ENCODE data around the gene NUBP1. TPM values are rescaled to one million over a fixed set of nuclear protein-coding genes. Genes with fewer than 3 reads are reported as not detected.

NUBP1 gene
- total and polyA plus RNA-seq, 9 of the 15 experiments (the other 6 are each of a cell fraction or from before 2014, with no cell fraction given) = 17.2 to 55.1 (median 35.6) TPM

DNA sequence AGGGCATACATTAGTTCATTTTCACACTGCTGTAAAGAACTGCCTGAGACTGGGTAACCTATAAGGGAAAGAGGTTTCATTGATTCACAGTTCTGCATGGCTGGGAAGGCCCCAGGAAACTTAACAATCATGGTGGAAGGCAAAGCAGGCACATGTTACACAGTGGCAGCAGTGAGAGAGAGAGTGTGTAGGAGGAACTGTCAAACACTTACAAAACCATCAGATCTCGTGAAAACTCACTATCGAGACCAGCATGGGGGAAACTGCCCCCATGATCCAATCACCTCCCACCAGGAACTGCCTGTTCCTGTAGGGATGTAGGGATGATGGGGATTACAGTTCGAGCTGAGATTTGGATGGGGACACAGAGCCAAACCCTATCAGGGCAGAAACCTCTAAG is 17.2 kb downstream of the NUBP1 start:
- intact Hi-C loops (cut with micrococcal nuclease) (no loop called here), in situ Hi-C loops (cut with MboI) (no loop called here)
- H2AFZ ChIP-seq (ENCODE audit: low read depth, low read length) = no peak overlapping the region
- ChIA-PET CTCF (ENCODE audit: low intra/inter-chr PET ratio) (no interaction called here), POLR2A (no interaction called here)
- no peak for DNase-seq (ENCODE audit: extremely low read depth in 1 of 4, low spot score in 3 of 4)
- no peaks in the 10 kb centered on the region for H3K79me2 ChIP-seq (ENCODE audit: control insufficient read depth, insufficient read depth, low read length)
- H4K20me1 ChIP-seq (replicated peaks; ENCODE audit: control insufficient read depth, insufficient read depth, low read length) = no peaks in the 10 kb centered on the region
- no peaks in the 10 kb centered on the region for H3K27me3 ChIP-seq (ENCODE audit: control insufficient read depth in 2 of 2, insufficient read depth in 2 of 2, low read length in 2 of 2)
- no peaks in the 10 kb centered on the region for H3K9me1 ChIP-seq (ENCODE audit: control insufficient read depth, insufficient read depth, low read length)
- H3K36me3 ChIP-seq (ENCODE audit: control insufficient read depth, insufficient read depth, low read length) = peaks cover 89% of the 10 kb centered on the region; the same call in 2 of the 3 replicates
- no peak overlapping the region for H3K27ac ChIP-seq (ENCODE audit: extremely low read depth, low read depth, low read length)
- no peak overlapping the region for H3K4me2 ChIP-seq (ENCODE audit: insufficient read depth, low read length)
- ATAC-seq = no peak
- H3K9ac ChIP-seq (ENCODE audit: insufficient read depth in 1 of 2, low read depth in 2 of 2, low read length in 2 of 2) = no peak overlapping the region
- no peaks in the 10 kb centered on the region for H3K4me1 ChIP-seq (replicated peaks in 1 of 2; ENCODE audit: control insufficient read depth in 2 of 2, insufficient read depth in 2 of 2, low read length in 2 of 2)
- H3K9me3 ChIP-seq (replicated peaks; ENCODE audit: control insufficient read depth, insufficient read depth, low read depth, low read length) = no peaks in the 10 kb centered on the region
- FAIRE-seq = no peak
- 89% methylated on average over 3 of the region's 3 CpGs for WGBS (ENCODE audit: insufficient coverage, low coverage, missing lambda C conversion rate)
- no peak overlapping the region for H3K4me3 ChIP-seq
- BruUV-seq (replicated peaks) = no TSS peak
- TF ChIP-seq BCOR (IDR thresholded peaks at IDR 0.05) (no peak), KDM1A (IDR thresholded peaks at IDR 0.05) (no peak), THRAP3 (IDR thresholded peaks at IDR 0.05; ENCODE audit: borderline replicate concordance) (no peak), CXXC5 (CRISPR knock-in tag; IDR thresholded peaks at IDR 0.05) (no peak), U2AF2 (optimal IDR thresholded peaks at IDR 0.05; ENCODE audit: low read depth, low read length) (no peak), TFAM (CRISPR knock-in tag; conservative IDR thresholded peaks at IDR 0.05) (no peak), PHTF2 (CRISPR knock-in tag; IDR thresholded peaks at IDR 0.05) (no peak), NCOR1 (IDR thresholded peaks at IDR 0.05) (no peak), SIRT6 (IDR thresholded peaks at IDR 0.05; ENCODE audit: low read depth, low read length) (no peak), ZNF174 (CRISPR knock-in tag; IDR thresholded peaks at IDR 0.05) (no peak), POLR2H (tag; IDR thresholded peaks at IDR 0.05; ENCODE audit: low read depth) (no peak), KLF16 (IDR thresholded peaks at IDR 0.05) (no peak), MYNN (IDR thresholded peaks at IDR 0.05) (no peak), MYNN (CRISPR knock-in tag; IDR thresholded peaks at IDR 0.05) (no peak), PHB (CRISPR knock-in tag; IDR thresholded peaks at IDR 0.05) (no peak), MTA2 (IDR thresholded peaks at IDR 0.05; ENCODE audit: low read depth) (no peak)
- TF ChIP-seq, protein P1, sequence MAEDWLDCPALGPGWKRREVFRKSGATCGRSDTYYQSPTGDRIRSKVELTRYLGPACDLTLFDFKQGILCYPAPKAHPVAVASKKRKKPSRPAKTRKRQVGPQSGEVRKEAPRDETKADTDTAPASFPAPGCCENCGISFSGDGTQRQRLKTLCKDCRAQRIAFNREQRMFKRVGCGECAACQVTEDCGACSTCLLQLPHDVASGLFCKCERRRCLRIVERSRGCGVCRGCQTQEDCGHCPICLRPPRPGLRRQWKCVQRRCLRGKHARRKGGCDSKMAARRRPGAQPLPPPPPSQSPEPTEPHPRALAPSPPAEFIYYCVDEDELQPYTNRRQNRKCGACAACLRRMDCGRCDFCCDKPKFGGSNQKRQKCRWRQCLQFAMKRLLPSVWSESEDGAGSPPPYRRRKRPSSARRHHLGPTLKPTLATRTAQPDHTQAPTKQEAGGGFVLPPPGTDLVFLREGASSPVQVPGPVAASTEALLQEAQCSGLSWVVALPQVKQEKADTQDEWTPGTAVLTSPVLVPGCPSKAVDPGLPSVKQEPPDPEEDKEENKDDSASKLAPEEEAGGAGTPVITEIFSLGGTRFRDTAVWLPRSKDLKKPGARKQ (CRISPR knock-in tag; IDR thresholded peaks at IDR 0.05) = no peak
- TF ChIP-seq, protein P2, sequence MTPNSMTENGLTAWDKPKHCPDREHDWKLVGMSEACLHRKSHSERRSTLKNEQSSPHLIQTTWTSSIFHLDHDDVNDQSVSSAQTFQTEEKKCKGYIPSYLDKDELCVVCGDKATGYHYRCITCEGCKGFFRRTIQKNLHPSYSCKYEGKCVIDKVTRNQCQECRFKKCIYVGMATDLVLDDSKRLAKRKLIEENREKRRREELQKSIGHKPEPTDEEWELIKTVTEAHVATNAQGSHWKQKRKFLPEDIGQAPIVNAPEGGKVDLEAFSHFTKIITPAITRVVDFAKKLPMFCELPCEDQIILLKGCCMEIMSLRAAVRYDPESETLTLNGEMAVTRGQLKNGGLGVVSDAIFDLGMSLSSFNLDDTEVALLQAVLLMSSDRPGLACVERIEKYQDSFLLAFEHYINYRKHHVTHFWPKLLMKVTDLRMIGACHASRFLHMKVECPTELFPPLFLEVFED (CRISPR knock-in tag; conservative IDR thresholded peaks at IDR 0.05) = no peak
- TF ChIP-seq, protein P3, sequence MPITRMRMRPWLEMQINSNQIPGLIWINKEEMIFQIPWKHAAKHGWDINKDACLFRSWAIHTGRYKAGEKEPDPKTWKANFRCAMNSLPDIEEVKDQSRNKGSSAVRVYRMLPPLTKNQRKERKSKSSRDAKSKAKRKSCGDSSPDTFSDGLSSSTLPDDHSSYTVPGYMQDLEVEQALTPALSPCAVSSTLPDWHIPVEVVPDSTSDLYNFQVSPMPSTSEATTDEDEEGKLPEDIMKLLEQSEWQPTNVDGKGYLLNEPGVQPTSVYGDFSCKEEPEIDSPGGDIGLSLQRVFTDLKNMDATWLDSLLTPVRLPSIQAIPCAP (CRISPR knock-in tag; IDR thresholded peaks at IDR 0.05; ENCODE audit: borderline replicate concordance) = no peak

Measured in K562 (cell line).